Measurements from ENCODE around the gene OLFML1. TPM values are rescaled to one million over a fixed set of nuclear protein-coding genes. Genes with fewer than 3 reads are reported as not detected.

The OLFML1 gene
- 10 to 100 TPM in 1 of 4 donors, 1 to 10 TPM in 3; 1.2 to 13.1 (median 6.6) TPM for total RNA-seq

- Histone ChIP-seq H3K4me1 (peaks cover 0 to 20% (median 2%) of the 10 kb centered on the region in 4 donors), H3K27ac (peak within 1 kb of the TSS in 2 of 4 donors; percentile 46 to 49), H3K9me3 (no peaks in the 10 kb centered on the region), H3K36me3 (peaks cover 0 to 8% (median 0%) of the 10 kb centered on the region in 3 donors), H3K27me3 (no peaks in the 10 kb centered on the region), H3K4me3 (peak within 1 kb of the TSS; percentile 15 to 49 (median 22))
- peak; percentile 17 to 25 for DNase-seq (ENCODE audit: low spot score in 2 of 2)
- TF ChIP-seq EP300 (IDR thresholded peaks at IDR 0.05) (no peak), POLR2A (IDR thresholded peaks at IDR 0.05) (no peak), CTCF (IDR thresholded peaks at IDR 0.05) (no peak)
- whole genome bisulfite sequencing, 2 donors = 54 to 67% methylated on average over 14 to 15 of the region's 15 CpGs
Observed at GRCh38 chr11:7485186-7486097, at the start of gene OLFML1. Gene OLFML1, plus strand, starts transcription at chr11:7485506. Its CDS starts 370 bp downstream, at chr11:7485876.

DNA sequence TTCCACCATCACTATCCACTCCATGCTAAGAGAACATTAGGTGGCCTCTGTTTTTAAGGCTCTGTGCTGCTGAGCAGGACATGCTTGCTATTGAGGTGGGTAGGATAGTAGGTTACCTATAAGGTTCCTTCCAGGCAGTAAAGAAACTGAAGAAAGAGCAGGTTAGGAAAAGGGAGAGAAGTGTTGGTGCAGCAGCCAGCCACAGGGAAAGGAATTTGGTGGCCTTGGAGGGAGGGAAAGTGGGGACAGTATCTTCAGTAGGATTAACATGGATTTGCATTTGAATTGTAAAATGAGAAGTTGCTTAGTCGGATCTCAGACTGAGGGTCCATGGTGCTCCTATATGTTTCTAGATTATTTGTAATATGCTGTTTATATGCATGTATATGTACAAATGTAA is 49.2 kb upstream of the OLFML1 start:
- Histone ChIP-seq H3K27ac (no peak overlapping the region), H3K27me3 (no peaks in the 10 kb centered on the region), H3K4me1 (no peaks in the 10 kb centered on the region), H3K9me3 (peaks cover 0 to 4% (median 0%) of the 10 kb centered on the region in 4 donors), H3K36me3 (no peaks in the 10 kb centered on the region), H3K4me3 (no peak overlapping the region)
- WGBS, 2 donors = 77 to 84% methylated on average over 1 of the region's 1 CpG
- TF ChIP-seq POLR2A (IDR thresholded peaks at IDR 0.05) (no peak), EP300 (IDR thresholded peaks at IDR 0.05) (no peak), CTCF (IDR thresholded peaks at IDR 0.05) (no peak)
- DNase-seq (ENCODE audit: low spot score in 2 of 2) = no peak

- no peak overlapping the region for H3K27ac ChIP-seq
Observed at GRCh38 chr11:7436657-7437056, 48.6 kb upstream of the OLFML1 start.

GRCh38 chr11:7437696-7438095 is 47.6 kb upstream of the OLFML1 start:
- no peaks in the 10 kb centered on the region for H3K27me3 ChIP-seq
- DNase-seq (ENCODE audit: low spot score in 2 of 2) = no peak
- no peak overlapping the region for H3K4me3 ChIP-seq
- no peak overlapping the region for H3K27ac ChIP-seq
- no peaks in the 10 kb centered on the region for H3K36me3 ChIP-seq
- WGBS, 2 donors = 79 to 83% methylated on average over 3 of the region's 3 CpGs
- TF ChIP-seq CTCF (IDR thresholded peaks at IDR 0.05) = no peak
- no peaks in the 10 kb centered on the region for H3K4me1 ChIP-seq
- no peaks in the 10 kb centered on the region for H3K9me3 ChIP-seq

More at GRCh38 chr11:7436657-7437056, 48.6 kb upstream of the OLFML1 start:
- Histone ChIP-seq H3K9me3 (no peaks in the 10 kb centered on the region), H3K27me3 (no peaks in the 10 kb centered on the region), H3K4me1 (no peaks in the 10 kb centered on the region), H3K4me3 (no peak overlapping the region), H3K36me3 (no peaks in the 10 kb centered on the region)
- TF ChIP-seq POLR2A (IDR thresholded peaks at IDR 0.05) (no peak), EP300 (IDR thresholded peaks at IDR 0.05) (peak in 1 of 2 donors; percentile 28)
- 36 to 44% methylated on average over 5 of the region's 5 CpGs for WGBS, 2 donors
- peak in 1 of 2 donors; percentile 8 for DNase-seq (ENCODE audit: low spot score in 2 of 2)

DNA sequence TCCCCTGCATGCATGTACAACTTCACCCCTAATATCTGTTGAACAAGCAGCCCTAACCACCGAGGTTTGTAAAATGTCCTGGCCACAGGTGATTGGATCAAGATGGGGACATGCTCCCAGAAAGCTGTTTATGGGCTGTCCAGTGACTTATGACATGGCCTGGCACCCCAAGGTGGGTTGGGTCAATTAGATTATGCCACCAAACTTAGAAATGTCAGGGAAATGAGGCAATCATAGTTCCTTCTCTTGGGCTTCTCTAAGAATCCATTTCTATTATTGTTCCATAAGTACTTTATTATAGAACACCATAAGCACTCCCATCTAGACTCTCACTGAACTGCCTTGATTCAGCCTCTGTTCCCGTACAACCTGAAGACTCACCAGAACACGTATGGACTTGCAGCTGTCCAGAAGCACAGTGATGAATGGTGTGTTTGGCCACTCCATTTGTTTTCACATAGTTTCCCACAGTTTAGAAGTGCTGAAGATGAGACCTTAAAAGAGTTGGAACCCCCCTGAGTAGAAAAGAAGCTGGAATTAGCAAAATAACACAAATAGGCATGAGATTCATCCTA is 45.5 kb upstream of the OLFML1 start:
- no peak overlapping the region for H3K4me3 ChIP-seq
- DNase-seq (ENCODE audit: low spot score in 2 of 2) = no peak
- 80 to 89% methylated on average over 3 of the region's 3 CpGs for WGBS, 2 donors
- H3K9me3 ChIP-seq = no peaks in the 10 kb centered on the region
- no peaks in the 10 kb centered on the region for H3K27me3 ChIP-seq
- no peak overlapping the region for H3K27ac ChIP-seq
- no peaks in the 10 kb centered on the region for H3K36me3 ChIP-seq
- TF ChIP-seq POLR2A (IDR thresholded peaks at IDR 0.05) (no peak), CTCF (IDR thresholded peaks at IDR 0.05) (no peak), EP300 (IDR thresholded peaks at IDR 0.05) (no peak)
- no peaks in the 10 kb centered on the region for H3K4me1 ChIP-seq

All from tibial nerve (tissue), 4 donors.